Fibroblast of skin of abdomen (primary cell): Measurements from ENCODE around the gene CXXC5.
A peak's percentile ranks its signal among the peaks of the same experiment; 100 is the strongest.

Experiments
- DNase-seq: peaks from one replicate; pipeline ENCODE4 v3.0.0-alpha.2; 2013

Gene CXXC5

DNA sequence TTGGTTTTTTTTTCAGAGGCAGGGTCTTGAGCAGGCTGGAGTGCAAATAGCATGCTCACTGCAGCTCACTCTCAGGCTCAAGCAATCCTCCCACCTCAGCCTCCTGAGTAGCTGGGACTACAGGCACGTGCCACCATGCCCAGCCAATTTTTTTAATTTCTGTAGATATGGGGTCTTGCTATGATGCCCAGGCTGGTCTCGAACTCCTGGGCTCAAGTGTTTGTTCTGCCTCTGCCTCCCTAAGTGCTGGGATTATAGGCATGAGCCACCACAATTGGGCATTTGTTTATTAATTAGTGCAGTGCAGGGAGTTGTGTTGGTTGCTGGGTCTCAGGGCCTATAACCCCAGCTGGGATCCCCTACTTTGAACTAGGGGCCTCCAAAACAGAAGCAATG, 47.0 kb downstream of the CXXC5 start:
- DNase-seq: no peak

DNA sequence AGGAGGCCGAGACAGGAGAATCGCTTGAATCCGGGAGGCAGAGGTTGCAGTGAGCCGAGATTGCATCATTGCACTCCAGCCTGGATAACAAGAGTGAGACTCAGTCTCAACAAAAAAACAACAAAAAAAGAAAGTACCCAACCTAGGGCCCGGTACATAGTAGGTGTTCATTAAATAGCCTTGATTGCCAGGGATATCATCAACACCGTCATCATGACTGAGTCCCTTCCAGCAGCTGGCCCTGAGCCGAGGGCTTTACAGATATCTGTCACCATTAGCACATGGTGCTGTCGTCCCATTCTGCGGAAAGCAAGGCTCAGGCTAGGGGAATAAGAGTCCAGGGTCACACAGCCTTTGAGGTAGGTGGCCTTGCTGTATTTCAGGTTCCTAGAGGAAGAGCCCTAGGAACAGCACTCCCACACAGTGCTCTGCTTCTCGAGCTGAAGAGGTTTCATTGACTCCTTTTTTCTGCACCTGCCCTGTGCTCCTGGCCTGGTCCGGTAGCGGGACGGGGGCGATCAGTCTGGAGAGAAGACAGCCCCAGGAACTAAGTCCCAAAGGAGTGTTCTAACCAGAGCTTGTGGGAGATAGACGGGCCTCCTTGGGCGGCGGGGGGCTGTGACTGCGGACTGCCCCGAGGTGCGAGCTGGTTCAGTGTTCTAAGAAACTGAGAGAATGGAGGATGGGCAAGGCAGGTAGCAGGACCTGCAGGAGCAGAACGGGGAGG, 48.2 kb downstream of the CXXC5 start:
- DNase-seq: no peak

- DNase-seq: peak; percentile 96
Measured at GRCh38 chr5:139696894-139697658, 48.9 kb downstream of the CXXC5 start.

DNA sequence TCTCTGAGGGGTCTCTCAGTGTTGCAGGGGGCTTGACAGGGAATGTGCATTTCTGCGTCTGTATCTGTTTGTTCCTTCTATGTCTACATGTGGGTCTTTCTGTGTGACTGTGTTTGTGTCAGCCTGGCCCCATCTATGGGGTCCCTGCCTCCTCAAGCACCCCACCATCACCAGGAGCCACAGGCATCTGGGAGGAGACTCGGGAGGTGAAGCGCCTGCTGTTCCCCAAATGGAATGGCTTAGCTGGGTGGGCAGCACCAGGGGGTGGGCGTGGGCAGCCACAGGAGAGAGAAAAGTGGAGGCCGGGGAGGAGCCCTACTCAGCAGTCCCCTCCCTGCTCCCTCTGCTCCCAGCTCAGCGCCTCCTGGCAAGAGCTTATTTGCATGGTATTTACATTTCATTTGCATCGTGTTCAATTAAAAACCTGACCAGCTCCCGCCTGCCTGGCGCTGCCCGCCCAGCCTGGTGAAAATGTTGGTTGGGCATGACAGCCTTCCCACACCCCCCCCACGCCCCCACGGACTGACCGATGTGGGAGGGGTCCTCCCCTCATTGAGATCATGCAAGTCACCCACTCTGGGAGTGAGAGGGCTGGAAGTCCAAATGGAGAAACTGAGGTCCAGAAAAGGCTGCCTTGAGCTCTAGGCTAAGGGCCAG, 50.5 kb downstream of the CXXC5 start:
- DNase-seq: peak; percentile 95

- DNase-seq: no peak
Measured at GRCh38 chr5:139699351-139699750, 51.2 kb downstream of the CXXC5 start.

GRCh38 chr5:139700711-139701055, 52.5 kb downstream of the CXXC5 start:
- DNase-seq: no peak

DNA sequence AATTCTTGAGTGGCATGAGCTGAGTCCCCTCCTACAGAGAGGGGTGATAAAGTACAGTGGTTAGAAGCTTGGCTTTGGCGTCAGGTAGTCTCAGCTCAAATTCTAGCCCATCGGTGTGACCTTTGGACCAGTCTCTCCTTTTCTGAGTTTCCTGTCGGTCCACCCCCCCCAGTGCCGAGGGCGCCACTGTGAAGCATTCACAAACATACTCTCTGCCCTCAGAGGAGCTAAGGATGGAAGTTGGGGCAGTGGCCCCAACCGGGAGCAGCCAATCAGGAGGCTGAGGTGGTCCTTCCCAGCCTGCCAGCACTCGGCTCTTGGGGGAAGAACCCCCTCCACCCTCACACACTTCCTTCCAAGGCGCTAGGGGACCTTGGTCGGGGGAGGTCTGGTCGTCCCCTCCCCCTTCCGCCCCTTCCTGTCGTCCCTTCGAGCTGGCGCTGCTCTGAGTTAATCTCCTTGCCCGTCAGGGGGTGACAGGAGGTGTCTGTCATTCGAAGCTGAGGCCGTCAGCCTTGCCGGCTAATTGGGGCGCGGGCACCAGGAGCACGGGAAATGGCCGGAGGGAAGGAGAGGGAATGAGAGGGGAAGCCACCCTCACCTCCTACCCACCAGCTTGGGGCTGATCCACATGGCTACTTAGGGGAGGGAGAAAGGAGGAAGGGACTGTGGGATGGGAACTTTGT, 53.0 kb downstream of the CXXC5 start:
- no peak for DNase-seq

- no peak for DNase-seq
Measured at GRCh38 chr5:139702548-139702947, 54.4 kb downstream of the CXXC5 start.

GRCh38 chr5:139704748-139705147, 56.6 kb downstream of the CXXC5 start:
- DNase-seq: no peak

GRCh38 chr5:139705191-139705590, 57.0 kb downstream of the CXXC5 start:
- no peak for DNase-seq

- DNase-seq: no peak
Measured at GRCh38 chr5:139705655-139706587, 57.8 kb downstream of the CXXC5 start.

- no peak for DNase-seq
Measured at GRCh38 chr5:139707445-139708003, 59.4 kb downstream of the CXXC5 start.

- no peak for DNase-seq
Measured at GRCh38 chr5:139708434-139708861, 60.3 kb downstream of the CXXC5 start.

DNA sequence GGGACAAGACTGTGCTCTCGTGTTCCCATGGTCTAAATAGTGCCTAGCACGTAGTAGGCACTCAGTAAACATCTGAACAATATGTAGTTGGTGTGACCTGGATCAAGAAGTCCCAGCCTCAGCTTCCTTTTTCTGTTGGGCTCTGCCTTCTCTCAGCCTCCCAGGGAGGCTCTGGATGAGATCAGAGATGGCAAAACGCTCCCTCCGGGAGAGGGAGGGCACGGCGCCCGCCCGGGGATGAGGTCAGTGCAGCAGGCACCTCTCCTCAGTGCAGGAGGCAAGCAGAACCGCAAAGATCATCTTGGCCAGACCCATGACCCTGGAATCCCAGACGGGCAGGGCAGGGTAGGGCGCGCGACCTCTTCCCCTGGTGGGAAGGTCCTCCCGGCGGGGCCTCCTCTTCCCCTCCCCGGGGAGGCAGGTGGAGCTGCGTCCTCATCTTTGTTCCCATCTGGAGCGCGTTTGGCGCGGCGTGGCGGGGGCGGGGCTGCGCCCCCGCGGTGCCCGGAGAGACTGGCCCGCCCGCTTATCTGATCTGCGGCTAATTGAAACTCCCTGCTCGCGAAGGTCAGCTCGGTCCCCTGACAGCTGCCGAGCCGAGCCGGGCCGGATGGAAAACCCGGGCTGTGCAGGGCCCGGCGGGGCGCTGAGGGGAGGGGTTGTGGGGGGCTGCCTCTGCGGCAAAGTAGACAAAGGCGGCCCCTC, 60.9 kb downstream of the CXXC5 start:
- DNase-seq: peak; percentile 53

DNA sequence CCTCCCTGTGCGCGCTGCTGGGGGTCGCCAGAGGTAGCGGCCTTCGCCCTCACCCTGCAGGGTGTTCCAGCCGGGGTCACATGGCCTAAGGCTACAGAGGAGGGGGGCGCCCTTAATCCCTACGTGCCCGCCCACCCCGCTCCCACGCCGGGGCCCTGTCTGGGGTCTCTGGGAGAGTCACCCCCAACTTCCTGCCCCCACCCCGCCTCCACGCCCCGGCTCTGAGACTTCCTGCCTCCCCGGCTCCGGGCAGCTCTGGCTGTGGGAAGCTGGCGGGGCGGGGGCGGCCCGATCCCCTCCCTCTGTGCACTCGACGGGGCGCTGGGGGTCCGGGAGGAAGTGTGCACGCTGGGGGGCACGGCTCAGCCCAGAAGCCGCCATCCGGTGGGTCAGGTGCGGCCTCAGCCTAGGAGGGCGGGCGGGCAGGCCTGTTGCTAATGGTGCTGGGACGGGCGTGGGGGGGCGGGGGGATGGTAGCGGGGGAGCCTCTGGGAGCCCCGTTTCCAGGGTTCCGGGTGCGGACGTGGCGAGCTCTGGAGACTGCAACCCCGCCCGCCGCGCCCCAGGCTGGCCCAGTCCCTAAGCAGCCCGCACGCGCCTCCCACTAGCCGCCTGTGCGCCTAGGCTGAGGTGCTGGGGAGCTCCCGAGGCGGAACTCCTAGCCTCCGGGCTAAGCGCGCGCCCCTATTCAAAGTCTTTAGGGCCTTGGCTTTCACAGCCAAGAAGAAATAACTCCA, 61.6 kb downstream of the CXXC5 start:
- peak; percentile 35 for DNase-seq

GRCh38 chr5:139710319-139711066, 62.3 kb downstream of the CXXC5 start:
- DNase-seq: peak; percentile 61

DNA sequence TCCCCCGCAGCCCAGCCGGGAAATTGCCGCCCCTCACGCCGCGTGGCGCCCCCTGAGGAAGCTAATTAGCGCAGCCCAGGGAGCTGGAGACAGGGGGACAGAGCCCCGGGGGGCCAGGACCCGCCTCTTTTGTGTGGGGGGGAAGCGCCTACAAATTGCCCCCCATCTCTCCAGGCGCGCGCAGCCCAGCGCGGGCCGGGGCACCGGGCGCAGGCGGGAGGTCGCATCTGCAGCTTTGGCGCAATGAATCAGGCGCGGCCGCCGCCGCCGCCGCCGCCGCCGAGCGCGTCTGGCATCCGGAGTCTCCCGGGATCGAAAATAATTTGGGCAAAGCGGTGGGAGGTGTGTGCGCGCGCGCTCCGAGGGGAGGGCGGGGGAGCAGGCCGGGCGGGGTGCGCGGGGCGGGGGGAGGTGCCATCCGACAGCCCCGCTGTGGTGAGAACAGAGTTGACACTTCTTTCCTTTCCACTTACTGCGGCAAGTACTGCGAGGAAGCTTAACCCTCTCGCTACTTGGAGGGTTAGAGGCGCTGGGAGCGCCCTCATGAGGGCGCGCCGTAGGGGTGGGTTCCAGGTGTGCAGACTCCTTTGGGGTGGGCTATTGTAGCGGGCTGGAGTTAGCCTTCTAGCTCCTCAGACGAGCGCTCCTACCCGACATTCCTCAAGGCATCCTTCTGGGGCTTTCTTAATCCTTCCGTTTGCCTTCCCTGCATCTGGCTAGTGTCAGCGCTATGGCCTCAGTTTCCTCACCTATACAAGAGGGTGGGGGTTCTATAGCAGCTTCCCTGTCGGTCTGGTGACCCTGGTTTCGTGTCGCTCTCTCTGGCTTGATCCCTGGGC, 63.1 kb downstream of the CXXC5 start:
- peak; percentile 59 for DNase-seq

- DNase-seq: no peak
Measured at GRCh38 chr5:139711906-139712224, 63.7 kb downstream of the CXXC5 start.

- no peak for DNase-seq
Measured at GRCh38 chr5:139712412-139712811, 64.3 kb downstream of the CXXC5 start.
